OCI-LY7 (cell line): ENCODE measurements around the gene MUC4.

Source experiments
- EZH2phosphoT487 ChIP-seq: fragments of 200-600 bp; sonication (generic); IDR thresholded peaks from 2 replicates; pipeline ENCODE4 v1.6.1; 2018; ENCODE audit warnings: low read depth, borderline replicate concordance, mild to moderate bottlenecking, mixed run types, antibody characterized with exemption, low read length, moderate library complexity, mixed read lengths
- TF ChIP-seq, protein P1 (sequence below): fragments of 200-600 bp; sonication (generic); conservative IDR thresholded peaks from 2 replicates; pipeline ENCODE4 v1.5.1; 2014; ENCODE audit warnings: mild to moderate bottlenecking, antibody characterized with exemption, low read length, moderate library complexity, mixed read lengths

DNA sequence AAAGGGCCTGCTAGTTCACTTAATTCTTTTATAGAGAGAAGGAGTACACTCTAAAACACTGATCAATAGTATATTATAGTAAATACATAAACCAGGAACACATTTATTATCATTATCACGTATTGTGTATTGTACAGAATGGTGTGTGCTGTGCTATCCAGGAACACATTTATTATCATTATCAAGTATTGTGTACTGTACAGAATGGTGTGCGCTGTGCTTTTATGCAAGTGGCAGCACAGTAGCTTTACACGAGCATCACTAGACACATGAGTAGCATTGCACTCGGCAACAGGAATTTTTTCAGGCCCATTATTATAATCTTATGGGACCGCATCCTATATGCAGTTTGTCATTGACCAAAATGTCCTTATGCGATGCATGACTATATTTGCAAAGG is 111.9 kb downstream of the MUC4 start:
- TF ChIP-seq, protein P1, sequence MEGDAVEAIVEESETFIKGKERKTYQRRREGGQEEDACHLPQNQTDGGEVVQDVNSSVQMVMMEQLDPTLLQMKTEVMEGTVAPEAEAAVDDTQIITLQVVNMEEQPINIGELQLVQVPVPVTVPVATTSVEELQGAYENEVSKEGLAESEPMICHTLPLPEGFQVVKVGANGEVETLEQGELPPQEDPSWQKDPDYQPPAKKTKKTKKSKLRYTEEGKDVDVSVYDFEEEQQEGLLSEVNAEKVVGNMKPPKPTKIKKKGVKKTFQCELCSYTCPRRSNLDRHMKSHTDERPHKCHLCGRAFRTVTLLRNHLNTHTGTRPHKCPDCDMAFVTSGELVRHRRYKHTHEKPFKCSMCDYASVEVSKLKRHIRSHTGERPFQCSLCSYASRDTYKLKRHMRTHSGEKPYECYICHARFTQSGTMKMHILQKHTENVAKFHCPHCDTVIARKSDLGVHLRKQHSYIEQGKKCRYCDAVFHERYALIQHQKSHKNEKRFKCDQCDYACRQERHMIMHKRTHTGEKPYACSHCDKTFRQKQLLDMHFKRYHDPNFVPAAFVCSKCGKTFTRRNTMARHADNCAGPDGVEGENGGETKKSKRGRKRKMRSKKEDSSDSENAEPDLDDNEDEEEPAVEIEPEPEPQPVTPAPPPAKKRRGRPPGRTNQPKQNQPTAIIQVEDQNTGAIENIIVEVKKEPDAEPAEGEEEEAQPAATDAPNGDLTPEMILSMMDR, result no peak
- TF ChIP-seq EZH2phosphoT487, result no peak
